ENCODE data around the gene SRGN.

Gene SRGN

GRCh38 chr10:69045441-69046300 lies 42.2 kb upstream of the SRGN start:
- H3K4me3 ChIP-seq (ENCODE audit: low read depth, low read length) = no peak overlapping the region
- in situ Hi-C loops (cut with HindIII; ENCODE audit: low sequenced_read_pairs) = no loop called here
- no peak for TF ChIP-seq CTCF (IDR thresholded peaks at IDR 0.05; ENCODE audit: low read depth, low read length, missing control alignments)
- no peak for DNase-seq (ENCODE audit: low read depth)

- no peak for DNase-seq (ENCODE audit: low read depth)
- TF ChIP-seq CTCF (IDR thresholded peaks at IDR 0.05; ENCODE audit: low read depth, low read length, missing control alignments) = no peak
- in situ Hi-C loops (cut with HindIII; ENCODE audit: low sequenced_read_pairs) = no loop called here
Observed at GRCh38 chr10:69047111-69047832, 40.6 kb upstream of the SRGN start.

GRCh38 chr10:69048103-69048502 lies 39.8 kb upstream of the SRGN start:
- no peak overlapping the region for H3K4me3 ChIP-seq (ENCODE audit: low read depth, low read length)
- no peak for DNase-seq (ENCODE audit: low read depth)
- in situ Hi-C loops (cut with HindIII; ENCODE audit: low sequenced_read_pairs) = no loop called here
- no peak for TF ChIP-seq CTCF (IDR thresholded peaks at IDR 0.05; ENCODE audit: low read depth, low read length, missing control alignments)

More at GRCh38 chr10:69047111-69047832, 40.6 kb upstream of the SRGN start:
- H3K4me3 ChIP-seq (ENCODE audit: low read depth, low read length) = no peak overlapping the region

GRCh38 chr10:69049566-69049961 lies 38.3 kb upstream of the SRGN start:
- no peak for DNase-seq (ENCODE audit: low read depth)
- H3K4me3 ChIP-seq (ENCODE audit: low read depth, low read length) = no peak overlapping the region
- no peak for TF ChIP-seq CTCF (IDR thresholded peaks at IDR 0.05; ENCODE audit: low read depth, low read length, missing control alignments)
- in situ Hi-C loops (cut with HindIII; ENCODE audit: low sequenced_read_pairs) = no loop called here

- H3K4me3 ChIP-seq (ENCODE audit: low read depth, low read length) = no peak overlapping the region
- DNase-seq (ENCODE audit: low read depth) = no peak
- in situ Hi-C loops (cut with HindIII; ENCODE audit: low sequenced_read_pairs) = no loop called here
- TF ChIP-seq CTCF (IDR thresholded peaks at IDR 0.05; ENCODE audit: low read depth, low read length, missing control alignments) = no peak
Observed at GRCh38 chr10:69051303-69051702, 36.6 kb upstream of the SRGN start.

- no peak for TF ChIP-seq CTCF (IDR thresholded peaks at IDR 0.05; ENCODE audit: low read depth, low read length, missing control alignments)
- H3K4me3 ChIP-seq (ENCODE audit: low read depth, low read length) = no peak overlapping the region
- in situ Hi-C loops (cut with HindIII; ENCODE audit: low sequenced_read_pairs) = no loop called here
- no peak for DNase-seq (ENCODE audit: low read depth)
Observed at GRCh38 chr10:69051710-69052487, 36.0 kb upstream of the SRGN start.
